GM23338 (cell line): ENCODE results near the gene DVL2. TPM values are rescaled to one million over a fixed set of nuclear protein-coding genes. Genes with fewer than 3 reads are reported as not detected.

Experiments used
- ATAC-seq: fragments of 200-7000 bp; cut with Tn5 transposase; 3 replicates; pipeline ENCODE4 v1.9.1; 2020
- DNase-seq: peaks from one replicate; pipeline ENCODE4 v3.0.0-alpha.2; 2015; ENCODE audit warnings: low spot score
- H2AFZ ChIP-seq: fragments of 200-600 bp; sonication (generic); 2 replicates; pipeline ENCODE4 v1.8.0; 2016; ENCODE audit warnings: antibody characterized with exemption, mild to moderate bottlenecking, moderate library complexity
- H3F3A ChIP-seq: fragments of 200-600 bp; sonication (generic); replicated peaks from 2 replicates; pipeline ENCODE4 v1.8.0; 2017; ENCODE audit warnings: antibody characterized with exemption, mixed run types, low read depth
- H3K27ac ChIP-seq: fragments of 200-600 bp; sonication (generic); 2 replicates; pipeline ENCODE4 v1.6.1; 2016; ENCODE audit warnings: low read depth
- H3K27me3 ChIP-seq: fragments of 200-600 bp; sonication (generic); 2 replicates; pipeline ENCODE4 v1.8.0; 2016; ENCODE audit warnings: mild to moderate bottlenecking, mixed run types, moderate library complexity; ENCODE audit not compliant: insufficient read depth
- H3K36me3 ChIP-seq: fragments of 200-600 bp; sonication (generic); 2 replicates; pipeline ENCODE4 v1.8.0; 2016; ENCODE audit warnings: mild to moderate bottlenecking; ENCODE audit not compliant: insufficient read depth
- H3K4me1 ChIP-seq: fragments of 200-600 bp; sonication (generic); 2 replicates; pipeline ENCODE4 v1.8.0; 2016; ENCODE audit warnings: mild to moderate bottlenecking, moderate library complexity; ENCODE audit not compliant: insufficient read depth
- H3K4me2 ChIP-seq: fragments of 200-600 bp; sonication (generic); 2 replicates; pipeline ENCODE4 v1.7.1; 2017; ENCODE audit warnings: mixed run types
- H3K4me3 ChIP-seq: fragments of 200-600 bp; sonication (generic); 2 replicates; pipeline ENCODE4 v1.6.1; 2016; ENCODE audit warnings: mixed run types
- H3K79me2 ChIP-seq: fragments of 200-600 bp; sonication (generic); replicated peaks from 2 replicates; pipeline ENCODE4 v1.8.0; 2017; ENCODE audit warnings: mild to moderate bottlenecking; ENCODE audit not compliant: insufficient read depth
- H3K9me2 ChIP-seq: fragments of 200-600 bp; sonication (generic); 2 replicates; pipeline ENCODE4 v1.8.0; 2017; ENCODE audit not compliant: insufficient read depth
- H4K20me1 ChIP-seq: fragments of 200-600 bp; sonication (generic); replicated peaks from 2 replicates; pipeline ENCODE4 v1.8.0; 2017; ENCODE audit warnings: mild to moderate bottlenecking; ENCODE audit not compliant: insufficient read depth
- H3K27ac Mint-ChIP-seq: 2 replicates; pipeline ENCODE4 v1.8.0; 2020; ENCODE audit warnings: inconsistent platforms, mild to moderate bottlenecking, moderate library complexity, mixed read lengths
- H3K27me3 Mint-ChIP-seq: 3 replicates; pipeline ENCODE4 v1.8.0; 2022; ENCODE audit warnings: low read depth, mild to moderate bottlenecking, moderate library complexity, mixed read lengths, inconsistent platforms; ENCODE audit not compliant: insufficient read depth, poor library complexity
- H3K36me3 Mint-ChIP-seq: 3 replicates; pipeline ENCODE4 v1.8.0; 2021; ENCODE audit warnings: low read depth, mild to moderate bottlenecking, inconsistent platforms, moderate library complexity, mixed read lengths
- H3K4me1 Mint-ChIP-seq: 3 replicates; pipeline ENCODE4 v1.8.0; 2020; ENCODE audit warnings: mild to moderate bottlenecking, inconsistent platforms, mixed read lengths
- H3K4me3 Mint-ChIP-seq: 3 replicates; pipeline ENCODE4 v1.8.0; 2021; ENCODE audit warnings: moderate library complexity, mild to moderate bottlenecking, inconsistent platforms, mixed read lengths
- H3K9me3 Mint-ChIP-seq: 3 replicates; pipeline ENCODE4 v1.8.0; 2020; ENCODE audit warnings: moderate library complexity, mild to moderate bottlenecking, inconsistent platforms, mixed read lengths
- CREB1 ChIP-seq: fragments of 250-450 bp; sonication (Bioruptor Pico); IDR thresholded peaks from 2 replicates; pipeline ENCODE4 v1.5.0; 2020; ENCODE audit warnings: low read depth, mild to moderate bottlenecking, moderate library complexity
- ETS1 ChIP-seq: IDR thresholded peaks from 2 replicates; pipeline ENCODE4 v1.6.1; 2016; ENCODE audit warnings: antibody characterized with exemption
- EZH2 ChIP-seq: fragments of 200-600 bp; sonication (generic); IDR thresholded peaks from one replicate; pipeline ENCODE4 v1.8.0; 2017; ENCODE audit warnings: antibody characterized with exemption, mild to moderate bottlenecking, low read depth; ENCODE audit not compliant: unreplicated experiment
- EZH2phosphoT487 ChIP-seq: fragments of 200-600 bp; sonication (generic); IDR thresholded peaks from one replicate; pipeline ENCODE4 v1.8.1; 2018; ENCODE audit warnings: antibody characterized with exemption; ENCODE audit not compliant: unreplicated experiment
- JUNB ChIP-seq: IDR thresholded peaks from one replicate; pipeline ENCODE4 v1.6.1; 2016; ENCODE audit warnings: antibody characterized with exemption; ENCODE audit not compliant: unreplicated experiment
- NANOG ChIP-seq: IDR thresholded peaks from 2 replicates; pipeline ENCODE4 v1.6.1; 2016; ENCODE audit warnings: antibody characterized with exemption, borderline replicate concordance
- POLR2AphosphoS5 ChIP-seq: IDR thresholded peaks from 2 replicates; pipeline ENCODE4 v1.6.1; 2016; ENCODE audit warnings: antibody characterized with exemption, low read depth
- STAT1 ChIP-seq: IDR thresholded peaks from one replicate; pipeline ENCODE4 v1.6.1; 2016; ENCODE audit warnings: antibody characterized with exemption; ENCODE audit not compliant: unreplicated experiment
- ZNF114 ChIP-seq: fragments of 250-450 bp; sonication (Bioruptor Pico); IDR thresholded peaks from 2 replicates; pipeline ENCODE4 v1.5.0; 2020; ENCODE audit warnings: mild to moderate bottlenecking, moderate library complexity
- ZNF331 ChIP-seq: fragments of 250-450 bp; sonication (Bioruptor Pico); IDR thresholded peaks from 2 replicates; pipeline ENCODE4 v1.5.0; 2020; ENCODE audit warnings: low read depth, mild to moderate bottlenecking, moderate library complexity
- polyA plus RNA-seq: library from polyadenylated mRNA; unstranded; fragments of >200 nt; fragmentation: Nextera tagmentation; extraction: Ambion mirVana; gene quantifications from 2 replicates; pipeline ENCODE4 v1.2.1, GENCODE V29; 2016
- total RNA-seq: library from RNA; depleted of rRNA; stranded (reverse); fragments of >200 nt; shearing (Covaris generic); gene quantifications from 2 replicates; pipeline ENCODE4 v1.2.3, GENCODE V29; 2014
- TF ChIP-seq, protein P1 (sequence below): IDR thresholded peaks from one replicate; pipeline ENCODE4 v1.6.1; 2018; ENCODE audit warnings: antibody characterized with exemption; ENCODE audit not compliant: unreplicated experiment

Gene DVL2
- total and polyA plus RNA-seq, 2 experiments from 2014 or later, result 19.7 to 80.6 TPM

DNA sequence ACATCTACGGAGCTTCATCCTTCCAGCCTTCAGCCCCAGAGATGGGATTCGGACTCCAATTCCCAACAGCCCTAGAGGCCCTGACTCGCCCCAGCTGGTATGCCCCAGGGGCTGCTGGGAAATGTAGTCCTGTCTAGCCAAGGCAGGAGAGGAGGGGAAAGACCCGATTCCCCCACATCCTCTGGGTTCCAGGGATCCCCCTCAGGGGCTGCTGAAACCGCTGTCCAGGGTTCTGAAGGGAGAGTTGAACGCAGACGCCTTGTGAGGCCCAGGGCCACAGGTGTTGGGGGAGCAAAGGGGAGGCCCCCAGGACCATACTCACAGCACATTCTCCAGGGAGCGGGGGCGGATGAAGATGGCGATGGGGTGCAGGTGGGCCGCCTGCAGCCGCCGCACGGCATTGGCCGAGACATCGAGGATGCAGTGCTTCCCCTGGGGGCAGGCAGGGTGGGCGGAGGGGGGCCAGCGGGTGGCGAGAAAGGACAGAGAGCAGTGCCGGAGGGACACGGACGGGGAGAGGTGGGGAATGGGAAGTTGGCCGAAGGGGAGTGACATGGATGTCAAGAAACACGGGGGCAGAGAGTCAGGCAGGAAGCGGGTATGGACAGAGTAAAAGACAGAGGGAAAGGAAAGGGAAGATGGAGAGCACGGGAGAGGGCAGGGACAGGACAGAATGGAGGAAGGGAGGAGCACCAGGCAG, 42.6 kb downstream of the DVL2 start:
- peak overlapping the region; percentile 30; the same call in 1 of the 2 replicates for H3K27ac Mint-ChIP-seq
- H3K27ac ChIP-seq, result no peak overlapping the region
- H3K36me3 Mint-ChIP-seq, result peaks cover 59% of the 10 kb centered on the region

DNA sequence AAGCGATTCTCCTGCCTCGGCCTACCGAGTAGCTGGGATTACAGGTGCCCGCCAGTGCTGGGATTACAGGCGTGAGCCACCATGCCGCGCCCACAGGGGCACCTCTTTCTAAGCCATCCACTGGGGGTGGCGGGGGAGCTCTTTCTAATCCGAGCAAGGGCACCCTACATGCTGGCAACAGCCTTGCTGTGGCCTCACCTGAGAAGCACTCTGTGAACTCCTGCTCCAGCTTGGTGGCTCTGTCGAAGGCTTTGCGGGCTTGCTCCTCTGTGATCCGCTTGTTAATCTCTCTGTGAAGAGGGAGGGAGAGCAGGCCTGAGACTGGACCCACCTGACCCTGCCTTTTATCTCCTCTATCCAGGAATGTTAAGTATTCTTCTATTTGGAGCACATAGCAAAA, 43.2 kb downstream of the DVL2 start:
- Histone ChIP-seq H2AFZ (no peak overlapping the region), H3K27me3 (no peaks in the 10 kb centered on the region), H3K36me3 (no peaks in the 10 kb centered on the region; the same call in 1 of the 2 replicates), H3K79me2 (no peaks in the 10 kb centered on the region), H4K20me1 (peaks cover 7% of the 10 kb centered on the region), H3K27ac (no peak overlapping the region), H3K9me2 (no peaks in the 10 kb centered on the region), H3K4me2 (no peak overlapping the region), H3K4me1 (no peaks in the 10 kb centered on the region; the same call in 1 of the 2 replicates), H3K4me3 (no peak overlapping the region), H3F3A (0 out of 2 replicates have a peak, but pooled peaks cover 5% of the 10 kb centered on the region)
- Mint-ChIP-seq H3K36me3 (peaks cover 52% of the 10 kb centered on the region), H3K9me3 (no peaks in the 10 kb centered on the region), H3K4me3 (no peak overlapping the region; the same call in 2 of the 3 replicates), H3K4me1 (peaks cover 2% of the 10 kb centered on the region; the same call in 2 of the 3 replicates), H3K27ac (no peak overlapping the region), H3K27me3 (peaks cover 11% of the 10 kb centered on the region)
- DNase-seq, result no peak
- ATAC-seq, result no peak
- TF ChIP-seq NANOG (no peak), EZH2phosphoT487 (no peak), ZNF331 (no peak), CREB1 (CRISPR knock-in tag) (no peak), ZNF114 (no peak), JUNB (no peak), EZH2 (no peak), STAT1 (no peak)
- TF ChIP-seq, protein P1, sequence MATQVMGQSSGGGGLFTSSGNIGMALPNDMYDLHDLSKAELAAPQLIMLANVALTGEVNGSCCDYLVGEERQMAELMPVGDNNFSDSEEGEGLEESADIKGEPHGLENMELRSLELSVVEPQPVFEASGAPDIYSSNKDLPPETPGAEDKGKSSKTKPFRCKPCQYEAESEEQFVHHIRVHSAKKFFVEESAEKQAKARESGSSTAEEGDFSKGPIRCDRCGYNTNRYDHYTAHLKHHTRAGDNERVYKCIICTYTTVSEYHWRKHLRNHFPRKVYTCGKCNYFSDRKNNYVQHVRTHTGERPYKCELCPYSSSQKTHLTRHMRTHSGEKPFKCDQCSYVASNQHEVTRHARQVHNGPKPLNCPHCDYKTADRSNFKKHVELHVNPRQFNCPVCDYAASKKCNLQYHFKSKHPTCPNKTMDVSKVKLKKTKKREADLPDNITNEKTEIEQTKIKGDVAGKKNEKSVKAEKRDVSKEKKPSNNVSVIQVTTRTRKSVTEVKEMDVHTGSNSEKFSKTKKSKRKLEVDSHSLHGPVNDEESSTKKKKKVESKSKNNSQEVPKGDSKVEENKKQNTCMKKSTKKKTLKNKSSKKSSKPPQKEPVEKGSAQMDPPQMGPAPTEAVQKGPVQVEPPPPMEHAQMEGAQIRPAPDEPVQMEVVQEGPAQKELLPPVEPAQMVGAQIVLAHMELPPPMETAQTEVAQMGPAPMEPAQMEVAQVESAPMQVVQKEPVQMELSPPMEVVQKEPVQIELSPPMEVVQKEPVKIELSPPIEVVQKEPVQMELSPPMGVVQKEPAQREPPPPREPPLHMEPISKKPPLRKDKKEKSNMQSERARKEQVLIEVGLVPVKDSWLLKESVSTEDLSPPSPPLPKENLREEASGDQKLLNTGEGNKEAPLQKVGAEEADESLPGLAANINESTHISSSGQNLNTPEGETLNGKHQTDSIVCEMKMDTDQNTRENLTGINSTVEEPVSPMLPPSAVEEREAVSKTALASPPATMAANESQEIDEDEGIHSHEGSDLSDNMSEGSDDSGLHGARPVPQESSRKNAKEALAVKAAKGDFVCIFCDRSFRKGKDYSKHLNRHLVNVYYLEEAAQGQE, result no peak

More for the DNA sequence above, 42.6 kb downstream of the DVL2 start:
- H2AFZ ChIP-seq, result no peak overlapping the region
- Mint-ChIP-seq H3K9me3 (no peaks in the 10 kb centered on the region), H3K4me1 (peaks cover 2% of the 10 kb centered on the region; the same call in 1 of the 3 replicates), H3K27me3 (peaks cover 11% of the 10 kb centered on the region), H3K4me3 (no peak overlapping the region)
- ATAC-seq, result peak; percentile 95
- no peaks in the 10 kb centered on the region; the same call in 1 of the 2 replicates for H3K36me3 ChIP-seq
- H3K4me2 ChIP-seq, result no peak overlapping the region
- peak; percentile 99 for TF ChIP-seq ETS1
- TF ChIP-seq POLR2AphosphoS5, result no peak
- TF ChIP-seq, protein P1, result peak; percentile 88
- no peak for TF ChIP-seq EZH2
- peak; percentile 84 for TF ChIP-seq CREB1 (CRISPR knock-in tag)
- H3F3A ChIP-seq, result 0 out of 2 replicates have a peak, but pooled peaks cover 2% of the 10 kb centered on the region
- DNase-seq, result peak; percentile 94
- peaks cover 6% of the 10 kb centered on the region for H4K20me1 ChIP-seq
- no peak overlapping the region for H3K4me3 ChIP-seq
- no peaks in the 10 kb centered on the region for H3K9me2 ChIP-seq
- H3K27me3 ChIP-seq, result no peaks in the 10 kb centered on the region
- no peaks in the 10 kb centered on the region; the same call in 1 of the 2 replicates for H3K4me1 ChIP-seq
- H3K79me2 ChIP-seq, result no peaks in the 10 kb centered on the region
